Ascending aorta (tissue), 2 donors: ENCODE data around the gene PLCB1. TPM values are rescaled to one million over a fixed set of nuclear protein-coding genes. Genes with fewer than 3 reads are reported as not detected.

Experiments
- DNase-seq, 2 donors: peaks; one replicate each; pipeline ENCODE4 v3.0.0-alpha.2; 2019; ENCODE audit warnings: low spot score in 2 of 2
- H3K27ac ChIP-seq, 2 donors: fragments of 200-600 bp; sonication (generic); one replicate each; pipeline ENCODE4 v1.5.1; 2016 to 2017; ENCODE audit warnings: mild to moderate bottlenecking in 1 of 2
- H3K27me3 ChIP-seq: fragments of 200-600 bp; sonication (generic); one replicate; pipeline ENCODE4 v1.5.1; 2017
- H3K36me3 ChIP-seq, 2 donors: fragments of 200-600 bp; sonication (generic); one replicate each; pipeline ENCODE4 v1.5.1; 2016
- H3K4me1 ChIP-seq, 2 donors: fragments of 200-600 bp; sonication (generic); one replicate each; pipeline ENCODE4 v1.5.1; 2016 to 2017; ENCODE audit warnings: mild to moderate bottlenecking in 1 of 2
- H3K4me3 ChIP-seq, 2 donors: fragments of 200-600 bp; sonication (generic); one replicate each; pipeline ENCODE4 v1.5.1; 2016 to 2017; ENCODE audit warnings: mild to moderate bottlenecking in 1 of 2
- H3K9me3 ChIP-seq, 2 donors: fragments of 200-600 bp; sonication (generic); one replicate each; pipeline ENCODE4 v1.5.1; 2016
- CTCF ChIP-seq, 3 experiments: fragments of 200-600 bp in 2 of 3; fragments of 450-650 bp in 1 of 3; sonication (generic) in 2 of 3; IDR thresholded peaks; one replicate each; pipeline ENCODE4 v1.5.1; 2016 to 2019; ENCODE audit warnings: antibody characterized with exemption in 3 of 3, mild to moderate bottlenecking in 1 of 3, moderate library complexity in 1 of 3
- intact Hi-C: fragments of 100-400 bp; cut with DNase I; formaldehyde crosslinking; loops from one replicate; pipeline ENCODE4 v1.15.1; 2023
- total RNA-seq: library from RNA; depleted of rRNA; stranded (reverse); fragments of >200 nt; gene quantifications from one replicate; pipeline ENCODE4 v1.1.0, GENCODE V29; 2016

The PLCB1 gene
- total RNA-seq, 1 donor from 2014 or later: 22.9 TPM

GRCh38 chr20:8399947-8400346 lies 267.9 kb downstream of the PLCB1 start:
- no peaks in the 10 kb centered on the region for H3K36me3 ChIP-seq
- no peak for TF ChIP-seq CTCF (IDR thresholded peaks at IDR 0.05)
- intact Hi-C loops: no loop called here
- no peaks in the 10 kb centered on the region for H3K27me3 ChIP-seq
- H3K4me1 ChIP-seq: no peaks in the 10 kb centered on the region
- no peaks in the 10 kb centered on the region for H3K9me3 ChIP-seq
- DNase-seq: no peak
- H3K4me3 ChIP-seq: no peak overlapping the region
- no peak overlapping the region for H3K27ac ChIP-seq

GRCh38 chr20:8400486-8400885 lies 268.4 kb downstream of the PLCB1 start:
- intact Hi-C loops: no loop called here

GRCh38 chr20:8401556-8401955 lies 269.5 kb downstream of the PLCB1 start:
- no peaks in the 10 kb centered on the region for H3K4me1 ChIP-seq
- no peak for TF ChIP-seq CTCF (IDR thresholded peaks at IDR 0.05)
- intact Hi-C loops: no loop called here
- DNase-seq: no peak
- H3K9me3 ChIP-seq: no peaks in the 10 kb centered on the region
- H3K4me3 ChIP-seq: no peak overlapping the region
- no peaks in the 10 kb centered on the region for H3K27me3 ChIP-seq
- no peaks in the 10 kb centered on the region for H3K36me3 ChIP-seq
- H3K27ac ChIP-seq: no peak overlapping the region

More at GRCh38 chr20:8400486-8400885, 268.4 kb downstream of the PLCB1 start:
- H3K4me3 ChIP-seq: no peak overlapping the region
- TF ChIP-seq CTCF (IDR thresholded peaks at IDR 0.05): no peak
- no peaks in the 10 kb centered on the region for H3K36me3 ChIP-seq
- H3K4me1 ChIP-seq: no peaks in the 10 kb centered on the region
- no peaks in the 10 kb centered on the region for H3K9me3 ChIP-seq
- no peaks in the 10 kb centered on the region for H3K27me3 ChIP-seq
- DNase-seq: no peak
- H3K27ac ChIP-seq: no peak overlapping the region

DNA sequence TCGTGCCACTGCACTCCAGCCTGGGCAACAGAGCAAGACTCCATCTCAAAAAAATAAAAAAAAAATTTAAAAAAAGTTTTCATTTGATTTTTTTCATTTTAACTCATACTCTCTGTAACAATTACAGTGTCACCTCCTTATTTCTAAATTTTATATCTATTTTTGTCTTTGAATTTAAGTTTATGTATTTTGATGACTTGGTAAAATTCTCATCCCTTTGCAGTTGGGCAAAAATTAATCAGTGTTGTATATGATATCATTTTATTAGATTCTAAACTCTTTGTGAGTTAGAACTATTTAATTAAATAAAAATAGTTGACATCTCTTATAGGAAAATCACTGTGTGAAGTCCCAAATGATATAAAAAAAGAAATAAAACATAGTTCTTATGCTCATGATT lies 270.7 kb downstream of the PLCB1 start:
- intact Hi-C loops: no loop called here
- no peak for TF ChIP-seq CTCF (IDR thresholded peaks at IDR 0.05)
- DNase-seq: no peak

GRCh38 chr20:8404912-8405635 lies 273.0 kb downstream of the PLCB1 start:
- Histone ChIP-seq H3K4me3 (no peak overlapping the region), H3K4me1 (no peaks in the 10 kb centered on the region), H3K36me3 (no peaks in the 10 kb centered on the region), H3K27me3 (no peaks in the 10 kb centered on the region), H3K9me3 (no peaks in the 10 kb centered on the region), H3K27ac (no peak overlapping the region)
- TF ChIP-seq CTCF (IDR thresholded peaks at IDR 0.05): no peak
- DNase-seq: no peak
- intact Hi-C loops: no loop called here

More for the DNA sequence above, 270.7 kb downstream of the PLCB1 start:
- Histone ChIP-seq H3K9me3 (no peaks in the 10 kb centered on the region), H3K27me3 (no peaks in the 10 kb centered on the region), H3K36me3 (no peaks in the 10 kb centered on the region), H3K27ac (no peak overlapping the region), H3K4me3 (no peak overlapping the region), H3K4me1 (no peaks in the 10 kb centered on the region)
